C4-2B (cell line): ENCODE data around the gene DGKE.

ENCODE experiments used
- CTCF ChIP-seq: fragments of 450-650 bp; conservative IDR thresholded peaks from 2 replicates; pipeline ENCODE4 v1.5.1; 2017; ENCODE audit warnings: mild to moderate bottlenecking
- ZFX ChIP-seq: fragments of 450-650 bp; IDR thresholded peaks from 2 replicates; pipeline ENCODE4 v1.6.1; 2017

GRCh38 chr17:56880133-56880532 lies 46.2 kb downstream of the DGKE start:
- no peak for TF ChIP-seq CTCF
- no peak for TF ChIP-seq ZFX
